ENCODE measurements around the gene KCTD18. TPM values are rescaled to one million over a fixed set of nuclear protein-coding genes. Genes with fewer than 3 reads are reported as not detected.

KCTD18 gene
- total RNA-seq, 1 donor from 2014 or later = 9.8 TPM

- DNase-seq (ENCODE audit: missing footprints) (no peak), ATAC-seq (no peak)
- intact Hi-C loops (cut with DNase I) = no loop called here
Observed at GRCh38 chr2:200444530-200444929, 65.3 kb downstream of the KCTD18 start.

- ATAC-seq (peak; percentile 33), DNase-seq (ENCODE audit: missing footprints) (no peak)
- intact Hi-C loops (cut with DNase I) = no loop called here
Observed at GRCh38 chr2:200443916-200444315, 66.0 kb downstream of the KCTD18 start.

DNA sequence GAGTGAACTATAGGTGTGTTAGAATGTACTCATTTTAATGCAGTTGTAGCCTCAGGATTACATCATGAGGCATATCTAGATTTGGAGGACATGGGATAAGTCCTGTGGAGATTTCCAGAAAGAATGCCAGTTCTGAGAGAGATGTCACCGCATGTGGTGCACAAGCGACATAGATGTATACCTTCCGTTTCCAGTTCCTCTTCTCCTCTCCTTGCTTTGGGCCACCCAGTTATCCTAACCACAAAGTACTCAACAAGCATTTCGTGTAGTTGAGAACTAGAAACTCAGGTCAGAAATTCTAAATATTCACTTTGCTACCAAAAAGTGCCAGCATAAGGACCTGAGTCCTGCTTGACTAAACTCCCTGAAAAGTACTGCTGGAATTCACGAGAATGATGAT, 66.5 kb downstream of the KCTD18 start:
- intact Hi-C loops (cut with DNase I) = no loop called here
- no peak for ATAC-seq
- DNase-seq (ENCODE audit: missing footprints) = no peak

DNA sequence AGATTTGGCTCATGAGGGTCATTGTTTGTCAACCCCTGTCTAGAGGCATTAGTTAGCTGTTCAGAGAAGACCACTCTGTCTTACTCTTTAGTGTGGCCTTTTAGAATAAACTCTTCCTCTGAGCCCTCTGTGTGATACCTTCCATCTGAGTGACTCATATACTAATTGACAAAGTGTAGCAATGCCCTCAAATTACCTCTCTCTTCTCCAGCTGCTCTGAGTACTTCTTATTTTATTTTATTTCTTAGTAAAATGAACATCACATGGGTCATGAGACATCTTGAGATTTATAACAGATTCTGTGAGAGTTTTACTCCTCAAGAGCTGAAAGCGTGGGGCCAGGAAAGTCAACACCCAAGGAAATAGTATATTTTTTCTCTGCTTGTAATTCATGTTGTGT, 67.4 kb downstream of the KCTD18 start:
- DNase-seq (ENCODE audit: missing footprints) (no peak), ATAC-seq (no peak)
- intact Hi-C loops (cut with DNase I) = no loop called here

DNA sequence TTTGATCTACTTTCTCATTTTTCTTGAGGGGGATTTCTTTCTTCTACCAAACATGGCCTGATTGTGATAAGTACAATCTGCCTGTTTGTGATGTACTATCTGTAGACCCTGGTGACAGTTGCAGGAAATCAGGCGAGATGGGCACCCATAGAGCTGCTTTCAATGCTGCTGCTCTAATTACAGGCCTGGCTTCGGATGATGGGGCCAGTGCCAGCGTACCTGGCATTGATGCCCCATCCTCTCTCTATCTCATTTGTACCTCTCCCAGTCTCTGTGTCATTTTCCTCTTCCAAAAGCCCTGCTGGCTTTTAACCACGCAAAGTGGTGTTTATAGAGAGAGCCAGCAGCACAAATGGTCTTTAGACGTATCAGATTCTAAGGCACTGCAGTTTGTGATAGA, 69.9 kb downstream of the KCTD18 start:
- intact Hi-C loops (cut with DNase I) = no loop called here
- no peak for DNase-seq (ENCODE audit: missing footprints)
- ATAC-seq = no peak

Other genes with a start within 250 kb of the KCTD18 start
- gene SPATS2L, start 203.4 kb downstream of the KCTD18 start, total RNA-seq = 89.5 TPM
- gene SGO2, start 16.1 kb upstream of the KCTD18 start, total RNA-seq = 1.5 TPM
- gene AOX1, start 75.9 kb upstream of the KCTD18 start, total RNA-seq = 7.5 TPM